Kidney epithelial cell (primary cell): Measurements from ENCODE around the gene MAGI1. TPM values are rescaled to one million over a fixed set of nuclear protein-coding genes. Genes with fewer than 3 reads are reported as not detected.

ENCODE experiments used
- DNase-seq: peaks from one replicate; pipeline ENCODE4 v3.0.0-alpha.2; 2010; ENCODE audit warnings: low read depth
- H3K27me3 ChIP-seq: 2 replicates; pipeline ENCODE4 v1.6.0; 2011; ENCODE audit warnings: low read length; ENCODE audit not compliant: control insufficient read depth, insufficient read depth
- H3K36me3 ChIP-seq: 2 replicates; pipeline ENCODE4 v1.5.1; 2011; ENCODE audit warnings: low read length; ENCODE audit not compliant: control insufficient read depth, insufficient read depth
- H3K4me3 ChIP-seq: 2 replicates; pipeline ENCODE4 v1.5.1; 2011; ENCODE audit warnings: low read depth, mild to moderate bottlenecking, control low read depth, low read length
- CTCF ChIP-seq: IDR thresholded peaks from 2 replicates; pipeline ENCODE4 v1.5.1; 2011; ENCODE audit warnings: mild to moderate bottlenecking, moderate library complexity, low read length, control low read depth, inconsistent platforms; ENCODE audit not compliant: insufficient read depth, poor library complexity, severe bottlenecking
- total RNA-seq: library from RNA; depleted of rRNA; stranded (reverse); fragments of >200 nt; gene quantifications from 2 replicates; pipeline ENCODE4 v1.2.3, GENCODE V29; 2015

MAGI1 gene
- total RNA-seq, 1 donor from 2014 or later, result 15.8 TPM

GRCh38 chr3:65348398-65348995, 690.2 kb downstream of the MAGI1 start:
- no peaks in the 10 kb centered on the region for H3K36me3 ChIP-seq
- no peak for DNase-seq
- TF ChIP-seq CTCF, result no peak
- H3K27me3 ChIP-seq, result no peaks in the 10 kb centered on the region
- no peak overlapping the region for H3K4me3 ChIP-seq

GRCh38 chr3:65347166-65347565, 691.6 kb downstream of the MAGI1 start:
- Histone ChIP-seq H3K36me3 (no peaks in the 10 kb centered on the region), H3K4me3 (no peak overlapping the region), H3K27me3 (no peaks in the 10 kb centered on the region)
- no peak for TF ChIP-seq CTCF
- DNase-seq, result no peak

- Histone ChIP-seq H3K4me3 (no peak overlapping the region), H3K36me3 (no peaks in the 10 kb centered on the region), H3K27me3 (no peaks in the 10 kb centered on the region)
- no peak for DNase-seq
- no peak for TF ChIP-seq CTCF
Observed at GRCh38 chr3:65344846-65345245, 693.9 kb downstream of the MAGI1 start.

- no peak for TF ChIP-seq CTCF
- no peak for DNase-seq
- Histone ChIP-seq H3K4me3 (no peak overlapping the region), H3K27me3 (no peaks in the 10 kb centered on the region), H3K36me3 (no peaks in the 10 kb centered on the region)
Observed at GRCh38 chr3:65344444-65344843, 694.3 kb downstream of the MAGI1 start.

GRCh38 chr3:65343736-65344135, 695.0 kb downstream of the MAGI1 start:
- no peak for TF ChIP-seq CTCF
- DNase-seq, result peak; percentile 25
- no peaks in the 10 kb centered on the region for H3K36me3 ChIP-seq
- no peaks in the 10 kb centered on the region for H3K27me3 ChIP-seq
- H3K4me3 ChIP-seq, result no peak overlapping the region

GRCh38 chr3:65343026-65343425, 695.7 kb downstream of the MAGI1 start:
- TF ChIP-seq CTCF, result no peak
- no peak for DNase-seq
- H3K27me3 ChIP-seq, result no peaks in the 10 kb centered on the region
- H3K36me3 ChIP-seq, result no peaks in the 10 kb centered on the region
- H3K4me3 ChIP-seq, result no peak overlapping the region
